ENCODE results near the gene KIF25.

- TF ChIP-seq CTCF (conservative IDR thresholded peaks at IDR 0.05), result no peak
- no peak for TF ChIP-seq EZH2 (IDR thresholded peaks at IDR 0.05; ENCODE audit: low read depth)
Observed at GRCh38 chr6:168017629-168018028, 20.2 kb downstream of the KIF25 start.
